ENCODE measurements around the gene STC2. TPM values are rescaled to one million over a fixed set of nuclear protein-coding genes. Genes with fewer than 3 reads are reported as not detected.

STC2 gene
- total and polyA plus RNA-seq, 10 of the 15 experiments (the other 5 are each of a cell fraction or from before 2014, with no cell fraction given), result 0.05 to 4.8 (median 2.0) TPM

DNA sequence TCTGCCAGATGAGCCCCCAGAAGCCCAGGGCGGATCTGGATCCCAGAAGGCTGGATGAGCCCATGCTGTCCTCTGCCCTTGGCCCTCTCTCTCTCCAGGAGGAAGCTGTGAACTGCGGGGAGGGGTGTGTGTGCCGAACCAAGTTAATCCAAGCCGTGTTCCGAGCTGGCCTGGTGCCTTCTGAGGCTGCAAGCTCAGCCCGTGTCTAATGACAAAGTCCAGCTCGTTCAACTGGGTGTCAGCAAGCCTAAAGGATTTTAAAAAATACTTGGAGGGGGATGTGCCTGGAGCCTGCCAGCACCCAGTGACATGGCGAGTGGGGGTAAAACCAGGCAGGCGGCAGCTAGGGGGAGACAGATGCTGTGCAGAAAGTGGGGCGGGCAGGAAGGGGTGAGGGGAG, 8.0 kb downstream of the STC2 start:
- SMC1A ChIA-PET (ENCODE audit: uncharacterized antibody, unreplicated experiment), result no interaction called here

DNA sequence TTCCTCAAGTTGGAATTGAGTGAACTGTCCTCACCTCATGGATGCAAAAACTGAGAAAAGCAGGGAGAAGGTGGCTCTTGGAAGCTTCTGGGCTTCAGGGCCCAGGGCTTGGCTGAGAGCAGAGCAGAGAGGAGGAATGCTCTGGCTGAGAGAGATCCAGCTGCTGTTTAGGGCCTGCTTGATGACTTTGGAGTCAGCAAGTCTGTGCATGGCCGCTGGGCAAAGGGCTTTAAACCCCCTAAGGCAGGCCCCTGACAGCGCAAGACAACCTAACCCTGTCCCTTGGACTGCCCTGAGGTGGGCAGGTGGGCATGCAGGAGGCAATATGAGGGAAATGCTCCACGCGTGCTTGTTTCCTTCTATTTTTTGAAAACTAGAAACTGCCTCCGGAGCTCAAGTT, 8.6 kb downstream of the STC2 start:
- Histone ChIP-seq H3K27ac (ENCODE audit: control insufficient read depth, insufficient read depth) (no peak overlapping the region), H2AFZ (ENCODE audit: control insufficient read depth, low read depth, low read length) (no peak overlapping the region), H3K4me3 (no peak overlapping the region), H3K4me2 (ENCODE audit: control insufficient read depth, insufficient read depth) (no peak overlapping the region), H3K36me3 (ENCODE audit: control insufficient read depth in 2 of 2, insufficient read depth in 2 of 2, low read length in 1 of 2) (no peaks in the 10 kb centered on the region), H3K4me1 (ENCODE audit: control insufficient read depth, insufficient read depth, low read length) (no peaks in the 10 kb centered on the region), H4K20me1 (ENCODE audit: control insufficient read depth, insufficient read depth) (no peaks in the 10 kb centered on the region), H3K79me2 (ENCODE audit: control insufficient read depth, insufficient read depth, low read length) (no peaks in the 10 kb centered on the region), H3K9me3 (replicated peaks; ENCODE audit: control insufficient read depth, insufficient read depth, low read length) (no peaks in the 10 kb centered on the region), H3K9ac (ENCODE audit: control insufficient read depth, insufficient read depth, low read length) (no peak overlapping the region), H3K27me3 (replicated peaks in 1 of 2; ENCODE audit: control insufficient read depth in 2 of 2, insufficient read depth in 2 of 2, low read length in 1 of 2) (no peaks in the 10 kb centered on the region; a peak in 1 of 4 replicates)
- ATAC-seq (no peak), FAIRE-seq (no peak), DNase-seq (ENCODE audit: low read depth, low spot score) (no peak)
- in situ Hi-C loops (cut with MboI), result no loop called here
- ChIA-PET CTCF (interaction anchor here (1.8 kb wide), 1 partner anchor 26 kb away, joined by 6 read pairs; no protein-coding TSS in a partner anchor), RAD21 (ENCODE audit: unreplicated experiment) (no interaction called here), POLR2A (no interaction called here), SMC1A (ENCODE audit: uncharacterized antibody, unreplicated experiment) (no interaction called here)
- 51% methylated on average over 5 of the region's 5 CpGs for WGBS (ENCODE audit: insufficient coverage, insufficient replicate concordance, low lambda C conversion rate, missing lambda C conversion rate)
- TF ChIP-seq, protein P1, sequence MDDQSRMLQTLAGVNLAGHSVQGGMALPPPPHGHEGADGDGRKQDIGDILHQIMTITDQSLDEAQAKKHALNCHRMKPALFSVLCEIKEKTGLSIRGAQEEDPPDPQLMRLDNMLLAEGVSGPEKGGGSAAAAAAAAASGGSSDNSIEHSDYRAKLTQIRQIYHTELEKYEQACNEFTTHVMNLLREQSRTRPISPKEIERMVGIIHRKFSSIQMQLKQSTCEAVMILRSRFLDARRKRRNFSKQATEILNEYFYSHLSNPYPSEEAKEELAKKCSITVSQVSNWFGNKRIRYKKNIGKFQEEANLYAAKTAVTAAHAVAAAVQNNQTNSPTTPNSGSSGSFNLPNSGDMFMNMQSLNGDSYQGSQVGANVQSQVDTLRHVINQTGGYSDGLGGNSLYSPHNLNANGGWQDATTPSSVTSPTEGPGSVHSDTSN (IDR thresholded peaks at IDR 0.05; ENCODE audit: insufficient replicate concordance, low read depth, low read length), result no peak
- BruUV-seq (replicated peaks), result no TSS peak
- intact Hi-C loops (cut with micrococcal nuclease; ENCODE audit: unreplicated experiment), result no loop called here

More for the DNA sequence above, 8.0 kb downstream of the STC2 start:
- Histone ChIP-seq H3K9me3 (replicated peaks; ENCODE audit: control insufficient read depth, insufficient read depth, low read length) (no peaks in the 10 kb centered on the region), H3K4me1 (ENCODE audit: control insufficient read depth, insufficient read depth, low read length) (no peaks in the 10 kb centered on the region), H4K20me1 (ENCODE audit: control insufficient read depth, insufficient read depth) (no peaks in the 10 kb centered on the region), H3K4me3 (no peak overlapping the region), H2AFZ (ENCODE audit: control insufficient read depth, low read depth, low read length) (no peak overlapping the region), H3K27me3 (replicated peaks in 1 of 2; ENCODE audit: control insufficient read depth in 2 of 2, insufficient read depth in 2 of 2, low read length in 1 of 2) (no peaks in the 10 kb centered on the region), H3K36me3 (ENCODE audit: control insufficient read depth in 2 of 2, insufficient read depth in 2 of 2, low read length in 1 of 2) (no peaks in the 10 kb centered on the region), H3K4me2 (ENCODE audit: control insufficient read depth, insufficient read depth) (no peak overlapping the region), H3K9ac (ENCODE audit: control insufficient read depth, insufficient read depth, low read length) (no peak overlapping the region), H3K27ac (ENCODE audit: control insufficient read depth, insufficient read depth) (no peak overlapping the region), H3K79me2 (ENCODE audit: control insufficient read depth, insufficient read depth, low read length) (no peaks in the 10 kb centered on the region)
- in situ Hi-C loops (cut with MboI) (no loop called here), intact Hi-C loops (cut with micrococcal nuclease; ENCODE audit: unreplicated experiment) (no loop called here)
- FAIRE-seq (no peak), DNase-seq (ENCODE audit: low read depth, low spot score) (no peak), ATAC-seq (no peak)
- CTCF ChIA-PET, result interaction anchor here (1.8 kb wide), 1 partner anchor 26 kb away, joined by 6 read pairs; no protein-coding TSS in a partner anchor
- TF ChIP-seq EP300 (IDR thresholded peaks at IDR 0.05; ENCODE audit: borderline replicate concordance in 1 of 2, control insufficient read depth in 1 of 2, low read depth in 2 of 2, low read length in 2 of 2), result no peak
- RAD21 ChIA-PET (ENCODE audit: unreplicated experiment), result no interaction called here
- WGBS (ENCODE audit: insufficient coverage, insufficient replicate concordance, low lambda C conversion rate, missing lambda C conversion rate), result 45% methylated on average over 10 of the region's 10 CpGs
- POLR2A ChIA-PET, result no interaction called here
- no TSS peak for BruUV-seq (replicated peaks)

Measured in GM12878 (cell line).